Endothelial cell of umbilical vein (primary cell): ENCODE results near the gene TMEM178B.

Experiments
- CTCF ChIP-seq, 2 donors: IDR thresholded peaks; 1 replicate in 1 of 2; 2 replicates in 1 of 2; pipeline ENCODE4 v1.5.1; 2011; ENCODE audit warnings: low read length in 2 of 2, mild to moderate bottlenecking in 2 of 2, moderate library complexity in 2 of 2, control low read depth in 1 of 2, inconsistent platforms in 1 of 2, low read depth in 1 of 2; ENCODE audit not compliant: insufficient read depth in 1 of 2; ENCODE audit errors: extremely low read depth in 1 of 2
- EZH2 ChIP-seq: IDR thresholded peaks from 2 replicates; pipeline ENCODE4 v1.6.1; 2012; ENCODE audit warnings: borderline replicate concordance, low read depth, mild to moderate bottlenecking, moderate library complexity, low read length, inconsistent platforms; ENCODE audit not compliant: severe bottlenecking
- JUN ChIP-seq: IDR thresholded peaks from 2 replicates; pipeline ENCODE4 v1.6.1; 2011; ENCODE audit warnings: borderline replicate concordance, low read depth; ENCODE audit not compliant: insufficient read length, insufficient read depth
- POLR2A ChIP-seq: IDR thresholded peaks from 2 replicates; pipeline ENCODE4 v1.6.1; 2012; ENCODE audit warnings: low read depth, mild to moderate bottlenecking, control low read depth, low read length
- POLR2AphosphoS5 ChIP-seq: IDR thresholded peaks from 2 replicates; pipeline ENCODE4 v1.6.1; 2012; ENCODE audit warnings: low read depth, mild to moderate bottlenecking, control low read depth, low read length, moderate library complexity; ENCODE audit not compliant: insufficient read depth
- TF ChIP-seq, protein P1 (sequence below): IDR thresholded peaks from 2 replicates; pipeline ENCODE4 v1.6.1; 2011; ENCODE audit not compliant: insufficient read depth, insufficient read length

DNA sequence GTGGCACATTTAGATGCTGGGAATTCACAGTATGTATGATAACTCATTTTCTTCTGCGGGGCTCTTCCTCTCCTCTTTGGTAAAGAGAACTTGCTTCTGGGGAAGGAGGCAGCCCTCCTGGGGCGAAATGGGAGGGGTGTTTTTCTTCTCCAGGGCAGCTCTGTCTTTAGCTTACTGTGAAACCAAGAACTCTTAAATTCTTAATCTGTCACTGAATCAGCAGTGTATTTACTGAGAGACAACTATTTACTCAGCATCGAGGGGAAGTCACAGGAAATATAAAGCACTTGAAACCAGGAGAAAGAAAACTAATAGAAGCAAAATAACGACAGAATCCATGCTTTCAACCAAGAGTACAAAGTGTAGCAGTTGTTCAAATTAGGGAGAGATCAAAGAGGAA is 319.2 kb downstream of the TMEM178B start:
- TF ChIP-seq CTCF (IDR thresholded peaks at IDR 0.05; ENCODE audit: extremely low read depth in 1 of 2, insufficient read depth in 1 of 2, low read depth in 1 of 2, low read length in 2 of 2) (no peak), POLR2A (no peak), EZH2 (no peak), POLR2AphosphoS5 (no peak), JUN (no peak)
- TF ChIP-seq, protein P1, sequence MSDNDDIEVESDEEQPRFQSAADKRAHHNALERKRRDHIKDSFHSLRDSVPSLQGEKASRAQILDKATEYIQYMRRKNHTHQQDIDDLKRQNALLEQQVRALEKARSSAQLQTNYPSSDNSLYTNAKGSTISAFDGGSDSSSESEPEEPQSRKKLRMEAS: no peak
